NCI-H2171 treated with DMSO at 0.1 percent for 48 hours (cell line): Measurements from ENCODE around the gene IL17RA.
"Not testable (repeated sequence)": the region's sequence is repeated elsewhere in the genome, so short reads cannot be mapped to it uniquely, and the experiment has no call there.

Experiments
- DNase-seq: peaks from one replicate; lab custom pipeline; 2025; lab: John Stamatoyannopoulos, UW

Gene IL17RA, protein sequence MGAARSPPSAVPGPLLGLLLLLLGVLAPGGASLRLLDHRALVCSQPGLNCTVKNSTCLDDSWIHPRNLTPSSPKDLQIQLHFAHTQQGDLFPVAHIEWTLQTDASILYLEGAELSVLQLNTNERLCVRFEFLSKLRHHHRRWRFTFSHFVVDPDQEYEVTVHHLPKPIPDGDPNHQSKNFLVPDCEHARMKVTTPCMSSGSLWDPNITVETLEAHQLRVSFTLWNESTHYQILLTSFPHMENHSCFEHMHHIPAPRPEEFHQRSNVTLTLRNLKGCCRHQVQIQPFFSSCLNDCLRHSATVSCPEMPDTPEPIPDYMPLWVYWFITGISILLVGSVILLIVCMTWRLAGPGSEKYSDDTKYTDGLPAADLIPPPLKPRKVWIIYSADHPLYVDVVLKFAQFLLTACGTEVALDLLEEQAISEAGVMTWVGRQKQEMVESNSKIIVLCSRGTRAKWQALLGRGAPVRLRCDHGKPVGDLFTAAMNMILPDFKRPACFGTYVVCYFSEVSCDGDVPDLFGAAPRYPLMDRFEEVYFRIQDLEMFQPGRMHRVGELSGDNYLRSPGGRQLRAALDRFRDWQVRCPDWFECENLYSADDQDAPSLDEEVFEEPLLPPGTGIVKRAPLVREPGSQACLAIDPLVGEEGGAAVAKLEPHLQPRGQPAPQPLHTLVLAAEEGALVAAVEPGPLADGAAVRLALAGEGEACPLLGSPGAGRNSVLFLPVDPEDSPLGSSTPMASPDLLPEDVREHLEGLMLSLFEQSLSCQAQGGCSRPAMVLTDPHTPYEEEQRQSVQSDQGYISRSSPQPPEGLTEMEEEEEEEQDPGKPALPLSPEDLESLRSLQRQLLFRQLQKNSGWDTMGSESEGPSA

DNA sequence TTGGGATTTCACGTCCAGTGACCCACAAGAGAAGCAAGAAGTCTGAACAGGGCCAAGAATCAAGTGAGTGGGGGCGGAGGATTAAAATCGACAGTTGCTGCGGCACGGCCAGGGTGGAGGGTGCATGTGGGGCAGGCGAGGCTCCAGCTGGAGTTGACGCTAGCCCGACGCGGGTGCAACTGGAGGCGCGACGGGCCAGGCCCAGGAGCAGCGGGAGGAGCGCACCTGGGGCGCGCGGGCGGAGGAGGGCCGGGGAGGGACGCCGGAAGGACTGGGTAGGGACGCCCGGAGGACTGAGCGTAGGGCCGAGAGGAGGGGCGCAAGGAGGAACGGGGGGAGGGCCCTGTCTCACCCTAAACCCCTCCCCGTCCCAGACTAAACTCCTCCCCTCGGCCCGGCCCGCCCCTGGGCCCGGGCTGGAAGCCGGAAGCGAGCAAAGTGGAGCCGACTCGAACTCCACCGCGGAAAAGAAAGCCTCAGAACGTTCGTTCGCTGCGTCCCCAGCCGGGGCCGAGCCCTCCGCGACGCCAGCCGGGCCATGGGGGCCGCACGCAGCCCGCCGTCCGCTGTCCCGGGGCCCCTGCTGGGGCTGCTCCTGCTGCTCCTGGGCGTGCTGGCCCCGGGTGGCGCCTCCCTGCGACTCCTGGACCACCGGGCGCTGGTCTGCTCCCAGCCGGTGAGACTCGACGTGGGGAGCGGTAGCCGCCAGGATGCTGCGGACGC lies at the start of gene IL17RA:
Gene IL17RA (plus strand): TSS at position 447 of the 723 bp plus-strand sequence. CDS start 92 bp downstream, at position 539.
- peak; percentile 93 for DNase-seq

DNA sequence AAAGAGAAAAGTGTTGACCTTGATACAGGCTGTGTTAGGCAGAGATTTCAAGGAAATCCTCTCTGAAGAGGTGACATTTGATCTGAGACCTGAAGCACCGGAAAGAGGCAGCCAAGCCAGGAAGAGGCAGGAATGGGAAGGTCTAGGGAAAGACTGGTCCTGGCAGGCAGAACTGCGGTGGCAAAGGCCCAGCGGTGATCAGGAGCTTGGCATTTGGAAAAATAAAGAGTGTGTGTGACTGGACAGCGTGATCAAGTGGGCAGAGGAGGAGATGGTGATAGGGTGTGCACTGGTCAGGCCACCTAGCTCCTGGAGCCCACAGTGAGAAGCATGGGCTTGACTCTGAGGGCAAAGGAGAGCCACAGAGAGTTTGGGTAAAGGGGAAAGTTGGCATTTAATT lies 49.6 kb upstream of the IL17RA start:
- DNase-seq: no peak

DNA sequence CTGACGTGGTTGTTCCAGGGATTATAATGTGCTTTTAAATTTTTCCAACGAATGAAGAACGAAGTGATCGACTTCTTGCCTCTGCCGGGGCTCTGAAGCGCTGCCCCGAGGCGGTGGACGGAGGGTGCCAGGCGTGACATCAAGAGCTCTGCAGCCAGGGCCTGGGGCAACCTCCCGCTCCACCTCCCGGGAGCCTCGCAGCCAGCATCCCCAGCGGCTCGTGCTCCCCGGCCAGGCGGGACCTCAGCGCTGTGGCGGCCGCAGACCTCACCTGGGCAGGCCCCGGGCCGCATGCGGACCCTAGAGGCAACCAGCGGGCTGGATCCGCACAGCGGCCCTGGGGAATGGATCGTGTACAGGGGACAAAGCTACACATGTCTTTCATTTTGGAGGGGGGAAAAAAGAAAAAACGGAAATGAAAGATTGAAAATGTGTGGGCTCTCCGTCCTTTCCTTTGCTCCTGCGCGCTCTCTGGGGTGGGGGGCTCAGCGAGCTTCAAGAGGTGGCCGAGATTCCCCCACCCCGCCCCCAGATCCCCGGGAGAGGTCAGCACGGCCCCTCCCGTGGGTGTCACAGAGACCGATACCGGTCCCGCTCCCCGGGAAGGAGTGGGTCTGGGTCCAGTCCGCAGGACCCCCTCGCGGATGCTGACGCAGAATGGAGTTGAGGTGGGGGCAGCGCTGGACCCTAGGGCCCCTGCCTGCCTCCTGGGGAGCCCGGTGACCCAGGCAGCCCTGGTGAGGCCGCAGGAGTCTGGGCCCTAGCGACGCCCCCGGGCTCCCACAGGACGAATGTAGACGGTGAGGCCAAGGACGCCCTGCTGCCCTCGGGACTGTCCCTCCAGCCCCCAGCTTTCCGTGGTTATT lies 48.6 kb upstream of the IL17RA start:
- DNase-seq: not testable (repeated sequence)

DNA sequence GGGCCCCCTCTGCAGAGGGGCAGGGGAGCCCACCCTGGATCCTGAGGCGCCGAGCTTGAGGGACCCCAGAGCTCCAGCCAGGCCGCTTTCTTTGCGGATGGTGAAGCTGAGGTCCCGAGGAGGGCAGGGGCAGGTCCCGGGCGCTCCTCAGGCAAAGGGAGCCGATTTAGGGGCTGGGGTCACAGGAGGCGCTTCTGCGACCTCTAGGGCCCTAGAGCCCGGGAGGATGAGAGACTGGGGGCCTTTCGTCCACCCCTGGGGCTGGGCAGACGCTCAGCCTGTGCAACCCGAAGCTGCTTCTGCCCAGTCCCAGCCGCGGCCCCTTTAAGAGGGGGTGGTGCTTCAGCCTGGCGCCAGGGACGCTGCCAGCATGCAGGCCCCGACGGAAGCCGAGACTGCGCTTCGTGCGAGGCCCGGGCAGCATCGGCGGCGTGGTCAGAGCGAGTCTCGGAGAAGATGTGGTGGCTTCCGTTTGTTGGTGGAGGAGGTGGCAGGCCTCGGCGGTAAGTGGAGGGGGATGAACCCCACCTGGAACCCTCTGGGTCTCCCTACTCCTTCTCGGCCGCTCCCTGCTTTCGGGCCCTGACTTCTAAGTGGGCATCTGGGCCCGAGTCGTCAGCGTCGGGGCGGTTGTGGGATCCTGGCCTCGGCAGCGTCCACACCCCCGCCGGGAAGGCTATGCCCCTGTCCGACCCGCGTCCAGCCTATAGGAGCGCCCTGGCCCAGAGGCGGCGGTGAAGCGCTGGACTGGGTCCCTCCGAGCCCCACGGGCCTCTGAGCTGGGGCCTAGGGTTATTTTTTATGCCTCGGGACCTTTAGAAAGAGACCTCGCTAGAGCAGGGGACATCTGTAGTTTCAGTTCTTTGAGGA lies 47.7 kb upstream of the IL17RA start:
- not testable (repeated sequence) for DNase-seq

DNA sequence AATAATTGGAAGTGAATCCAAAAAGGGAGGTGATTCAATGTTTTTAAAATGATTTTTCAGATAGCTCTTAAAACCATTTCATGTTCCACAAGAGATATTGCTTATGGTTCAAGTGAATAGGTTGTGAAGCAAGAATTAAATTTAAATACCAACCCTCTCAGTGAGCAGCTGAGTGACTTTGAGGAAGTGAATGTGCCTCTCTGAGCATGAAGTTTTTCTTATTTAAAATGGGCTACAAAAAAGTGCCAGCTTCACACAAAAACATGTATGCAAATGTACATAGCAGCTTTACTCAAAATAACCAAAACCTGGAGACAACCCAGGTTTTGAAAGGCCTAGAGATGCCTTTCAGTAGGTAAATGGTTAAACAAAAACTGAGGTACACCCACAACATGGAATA lies 41.3 kb upstream of the IL17RA start:
- DNase-seq: no peak

DNA sequence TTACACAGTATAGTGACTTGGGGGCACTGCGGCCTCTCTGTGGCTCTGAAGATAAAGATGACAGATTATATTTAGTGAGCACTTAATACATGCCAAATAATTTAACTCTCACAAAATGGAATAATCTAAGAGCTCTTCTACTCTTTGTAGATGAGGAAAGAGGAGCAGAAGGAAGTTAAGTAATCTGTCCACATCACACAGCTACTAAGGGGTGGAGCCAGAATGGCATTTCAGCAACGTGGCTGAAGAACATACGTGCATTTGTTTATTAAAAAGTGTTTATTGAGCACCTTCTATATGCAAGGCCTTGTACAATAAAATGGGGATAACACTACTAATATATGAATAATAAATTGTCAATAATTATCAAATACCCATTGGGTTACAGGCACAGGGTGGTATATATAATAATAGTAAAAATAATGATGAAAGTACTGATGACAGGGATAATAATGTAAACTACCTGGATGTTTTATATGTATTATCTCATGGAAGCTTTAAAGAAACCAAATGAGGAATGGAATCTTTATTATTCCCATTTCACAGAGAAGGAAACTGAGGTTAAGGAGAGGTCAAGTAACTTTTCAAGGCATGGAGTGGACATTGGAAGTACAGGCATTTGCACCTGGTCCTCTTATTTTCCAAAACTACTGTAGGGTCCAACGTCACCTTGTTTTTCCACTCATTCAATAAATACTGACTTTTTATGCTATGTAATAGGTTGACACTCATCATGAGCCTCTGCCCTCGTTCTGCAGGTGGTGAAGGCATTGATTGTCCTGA lies 38.0 kb upstream of the IL17RA start:
- no peak for DNase-seq

DNA sequence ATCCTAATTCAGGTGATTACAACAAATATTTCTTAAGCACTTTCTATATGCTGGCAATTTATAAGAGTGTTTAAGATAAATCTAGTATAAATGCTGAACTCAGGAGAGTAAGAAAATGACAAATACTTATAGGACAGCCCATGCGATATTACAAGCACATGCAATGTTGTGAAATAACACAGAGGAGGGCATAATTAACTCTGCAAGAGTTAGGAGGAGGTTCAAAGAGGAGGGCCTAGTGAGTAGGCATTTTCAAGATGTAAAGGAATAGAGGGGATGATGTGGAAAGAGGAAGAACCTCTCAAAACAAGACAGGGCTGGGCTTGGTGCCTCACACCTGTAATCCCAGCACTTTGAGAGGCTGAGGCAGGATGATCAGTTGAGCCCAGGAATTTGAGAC lies 37.1 kb upstream of the IL17RA start:
- DNase-seq: no peak

DNA sequence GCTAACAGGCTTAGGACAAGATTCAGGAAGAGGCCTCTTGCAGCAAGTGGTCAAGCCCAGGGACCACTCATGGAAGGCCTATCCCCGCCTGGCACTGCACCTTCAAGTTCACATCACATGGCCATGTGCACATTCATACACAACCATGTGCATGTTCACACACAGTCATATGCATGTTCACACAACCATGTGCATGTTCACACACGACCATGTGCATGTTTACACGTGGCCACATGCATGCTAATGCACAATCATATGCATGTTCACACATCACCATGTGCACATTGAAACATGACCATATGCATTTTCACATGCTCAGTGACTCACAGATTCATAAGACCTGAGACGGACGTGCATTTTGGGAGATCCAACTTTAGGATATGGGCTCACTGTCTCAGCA lies 28.7 kb upstream of the IL17RA start:
- DNase-seq: no peak

DNA sequence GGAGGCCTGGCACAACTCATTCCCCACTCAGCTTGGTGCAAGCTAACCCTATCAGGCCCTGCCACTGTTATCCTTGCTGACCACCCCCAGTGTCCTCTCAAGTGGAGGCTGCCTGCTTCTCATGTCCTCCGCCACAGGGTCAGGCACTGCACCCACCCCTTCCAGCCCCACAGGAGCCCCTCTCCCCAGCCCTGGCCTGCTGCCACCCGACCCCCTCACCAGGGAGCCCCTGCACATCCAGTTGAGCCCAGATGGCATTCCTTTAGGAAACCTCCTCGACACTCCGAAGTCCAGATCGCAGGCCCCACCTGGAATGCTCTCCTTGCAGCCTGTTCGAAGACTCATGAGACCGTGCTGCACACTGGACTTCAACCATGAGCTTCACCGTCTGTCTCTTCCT lies 28.0 kb upstream of the IL17RA start:
- no peak for DNase-seq

DNA sequence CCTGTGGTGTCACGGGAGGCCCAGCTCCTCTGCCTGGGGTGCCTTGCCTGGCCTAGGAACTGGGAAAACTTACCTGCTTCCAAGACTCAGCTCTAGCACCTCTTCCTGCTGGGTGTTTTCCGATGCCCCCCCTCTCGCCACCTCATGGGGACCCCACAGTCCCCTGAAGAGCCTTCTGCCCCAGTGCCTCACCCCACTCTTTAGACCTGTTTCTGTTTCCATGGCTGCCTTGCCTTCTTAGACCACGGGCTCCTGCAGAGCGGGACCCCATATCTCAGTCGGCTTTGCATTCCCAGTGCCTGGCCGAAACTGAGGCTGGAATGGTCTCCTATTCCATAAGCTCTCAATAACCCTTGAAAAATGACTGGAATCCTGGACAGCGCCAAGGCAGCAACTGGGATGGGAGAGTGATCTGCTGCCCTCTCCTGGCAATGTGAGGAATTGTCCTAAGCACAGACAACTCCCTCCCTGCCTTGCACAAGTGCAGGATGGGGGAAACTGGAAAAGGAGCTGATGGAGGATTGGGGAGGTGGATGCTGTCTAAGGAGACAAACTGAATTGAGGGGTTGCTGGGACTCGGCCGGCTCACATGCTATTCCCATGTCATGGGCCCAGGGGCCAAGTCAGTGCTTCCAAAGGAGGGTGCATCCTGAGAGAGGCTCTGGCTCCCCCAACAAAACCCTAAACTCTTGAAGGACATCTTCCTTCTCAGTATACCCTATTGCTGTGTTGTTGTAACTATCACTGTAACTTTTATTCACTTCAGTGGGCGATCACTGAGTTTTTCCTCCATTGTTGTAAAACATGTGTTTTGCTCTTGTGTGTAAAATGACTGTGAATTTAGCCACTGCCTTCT lies 26.6 kb upstream of the IL17RA start:
- DNase-seq: peak; percentile 71

DNA sequence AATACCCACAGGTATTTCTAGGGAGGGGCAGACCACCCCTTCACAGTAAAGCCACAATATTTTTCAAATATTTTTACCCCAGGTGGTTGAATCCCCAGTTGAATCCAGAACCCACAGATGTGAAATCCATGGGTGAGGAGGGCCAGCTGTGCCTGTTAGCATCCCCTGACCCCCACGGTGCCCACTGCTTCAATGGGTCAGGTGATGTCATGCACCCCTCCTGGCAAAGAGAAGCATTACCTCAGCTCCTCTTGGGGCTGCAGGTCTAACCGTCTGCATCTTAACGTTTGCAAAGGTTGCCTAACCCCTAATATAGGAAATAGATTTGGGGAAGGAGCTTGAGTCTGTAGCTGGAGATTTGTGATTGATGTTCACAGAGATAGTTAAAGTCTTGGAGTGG lies 24.7 kb upstream of the IL17RA start:
- no peak for DNase-seq

DNA sequence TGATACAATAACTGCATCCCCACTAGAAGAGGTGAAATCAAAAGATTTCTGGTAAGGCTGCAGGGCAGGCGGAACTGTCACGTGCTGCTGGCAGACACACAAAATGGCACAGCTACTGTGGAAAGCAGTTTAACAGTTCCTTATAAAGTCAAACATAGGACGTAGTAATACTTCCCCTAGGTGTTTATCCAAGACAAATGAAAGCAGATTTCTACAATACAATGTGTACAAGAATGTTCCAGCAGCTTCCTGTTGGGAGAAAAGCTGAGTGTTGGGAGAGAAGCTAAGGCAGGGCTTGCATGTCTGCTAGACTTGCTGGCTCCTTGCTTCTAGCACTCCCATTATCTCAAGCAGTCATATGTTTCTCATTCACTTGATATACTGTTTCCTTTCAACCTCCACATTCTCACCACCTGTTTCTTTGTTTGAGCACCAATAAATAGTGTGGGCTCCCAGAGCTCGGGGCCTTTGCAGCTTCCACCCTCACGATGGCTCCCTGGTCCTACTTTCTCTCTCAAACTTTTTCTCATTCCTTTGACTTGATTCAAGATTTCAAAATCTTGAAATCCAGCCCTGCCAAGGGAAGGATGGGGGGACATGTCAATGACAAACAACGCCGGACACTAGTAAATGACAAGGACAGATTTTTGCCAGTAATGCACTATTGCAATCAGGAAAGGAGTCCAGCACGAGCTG lies 21.2 kb upstream of the IL17RA start:
- DNase-seq: peak; percentile 66

DNA sequence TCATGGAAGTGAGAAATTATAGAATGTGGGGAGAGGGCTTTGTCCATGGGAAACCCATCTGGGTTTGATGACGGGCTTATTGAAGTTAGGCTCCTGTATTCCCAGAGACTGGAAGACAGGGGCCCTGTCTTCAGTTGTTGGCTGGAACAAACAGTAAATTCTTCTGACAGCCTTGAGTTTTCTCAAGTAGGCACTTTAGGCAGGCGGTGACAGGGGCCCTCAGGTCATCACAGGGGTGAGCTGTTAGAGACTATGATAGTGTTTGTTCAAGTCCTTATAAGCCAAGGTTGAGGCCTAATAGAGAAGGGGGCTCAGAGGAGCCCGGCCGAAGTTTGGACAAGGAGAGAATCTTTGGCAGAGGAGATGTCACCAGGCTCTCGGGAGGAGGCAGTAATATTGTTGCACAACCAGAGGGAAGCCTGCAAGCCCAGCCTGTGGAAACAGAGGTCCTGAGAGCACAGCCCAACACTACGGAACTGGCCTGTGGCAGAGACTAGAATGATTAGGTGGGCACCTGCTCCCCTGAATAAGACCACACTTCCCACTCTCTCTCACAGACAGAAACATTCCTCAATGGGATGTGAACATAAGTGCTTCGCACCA lies 20.2 kb upstream of the IL17RA start:
- DNase-seq: no peak

DNA sequence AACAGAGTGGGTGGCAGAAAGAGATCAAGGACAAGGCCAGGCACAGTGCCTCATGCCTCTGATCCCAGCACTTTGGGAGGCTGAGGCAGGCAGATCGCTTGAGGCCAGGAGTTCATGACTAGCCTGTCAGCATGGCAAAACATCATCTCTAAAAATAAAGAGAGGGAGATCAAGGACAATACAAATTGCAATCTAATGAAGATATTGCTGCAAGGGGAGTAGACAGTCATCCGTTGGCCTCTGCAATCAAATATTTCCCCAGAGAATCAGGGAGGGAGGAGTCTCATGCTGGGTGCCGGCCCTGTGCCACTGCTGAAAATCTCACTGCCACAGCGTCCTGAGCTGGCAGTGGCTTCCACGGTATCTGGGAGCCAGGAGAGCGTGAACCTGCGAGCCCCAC lies 19.4 kb upstream of the IL17RA start:
- no peak for DNase-seq

DNA sequence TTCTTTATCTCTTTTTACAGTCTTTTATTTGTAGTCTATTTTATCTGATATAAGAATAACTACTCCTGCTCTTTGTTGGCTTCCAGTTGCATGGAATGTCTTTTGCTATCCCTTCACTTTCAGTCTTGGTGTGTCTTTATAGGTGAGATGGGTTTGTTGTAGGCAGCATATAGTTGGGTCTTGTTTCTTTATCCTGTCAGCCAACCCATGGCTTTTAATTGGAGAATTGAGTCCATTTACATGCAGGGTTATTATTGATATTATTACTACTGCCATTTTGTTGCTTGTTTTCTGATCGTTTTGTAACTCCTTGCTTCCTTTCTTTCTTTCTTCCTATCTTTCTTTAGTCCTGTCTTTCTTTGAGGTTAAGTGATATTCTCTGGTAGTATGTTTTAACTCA lies 11.9 kb upstream of the IL17RA start:
- DNase-seq: no peak

DNA sequence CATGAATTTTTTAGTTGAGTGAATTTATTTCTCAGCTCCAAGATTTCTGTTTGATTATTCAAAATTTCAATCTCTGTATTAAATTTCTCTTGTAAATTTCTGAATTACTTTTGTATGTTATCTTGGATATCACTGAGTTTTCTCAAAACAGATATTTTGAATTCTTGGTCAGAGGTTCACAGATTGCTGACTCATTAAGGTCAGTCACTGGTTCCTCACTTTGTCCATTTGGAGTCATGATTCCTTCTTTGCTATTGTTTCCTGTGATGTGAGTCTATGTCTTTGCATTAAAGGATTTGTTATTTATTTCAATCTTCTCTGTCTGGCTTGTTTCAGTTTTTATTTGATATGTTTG lies 10.2 kb upstream of the IL17RA start:
- no peak for DNase-seq

DNA sequence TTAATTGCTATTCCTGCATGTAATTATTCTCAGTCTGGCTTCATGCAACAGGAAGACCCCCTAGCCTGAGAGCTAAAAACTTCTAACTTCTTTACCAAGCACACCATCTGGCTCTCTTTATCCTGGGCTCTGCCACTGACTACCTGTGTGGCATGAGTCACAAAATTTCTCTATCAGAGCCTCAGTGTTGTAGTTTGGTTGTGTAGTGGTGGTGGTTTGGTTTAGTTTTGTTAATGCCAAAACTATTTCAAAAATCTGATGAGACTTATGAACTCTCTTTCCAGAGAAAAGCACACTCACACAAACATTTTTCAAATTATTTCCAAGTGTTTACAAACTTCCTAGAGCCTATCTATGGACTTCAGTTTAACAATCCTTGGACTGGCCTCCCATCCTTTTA lies 7.5 kb upstream of the IL17RA start:
- DNase-seq: no peak

DNA sequence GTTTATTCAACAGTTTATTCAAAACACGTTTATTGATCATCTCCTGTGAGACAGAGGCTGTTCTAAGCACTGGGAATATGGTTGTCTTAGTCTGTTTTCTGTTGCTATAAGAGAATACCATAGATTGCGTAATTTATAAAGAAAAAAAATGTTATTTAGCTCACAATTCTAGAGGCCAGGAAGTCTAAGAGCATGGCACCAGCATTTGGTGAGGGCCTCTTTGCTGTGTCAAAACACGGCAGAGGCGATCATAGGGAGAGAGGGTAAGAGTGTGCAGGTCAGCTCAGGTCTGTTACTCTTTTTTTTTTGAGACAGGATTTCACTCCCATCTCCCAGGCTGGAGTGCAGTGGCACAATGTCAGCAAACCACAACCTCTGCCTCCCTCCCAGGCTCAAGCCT lies 5.2 kb upstream of the IL17RA start:
- no peak for DNase-seq
